ENCODE measurements around the gene TSPAN18.

The TSPAN18 gene

DNA sequence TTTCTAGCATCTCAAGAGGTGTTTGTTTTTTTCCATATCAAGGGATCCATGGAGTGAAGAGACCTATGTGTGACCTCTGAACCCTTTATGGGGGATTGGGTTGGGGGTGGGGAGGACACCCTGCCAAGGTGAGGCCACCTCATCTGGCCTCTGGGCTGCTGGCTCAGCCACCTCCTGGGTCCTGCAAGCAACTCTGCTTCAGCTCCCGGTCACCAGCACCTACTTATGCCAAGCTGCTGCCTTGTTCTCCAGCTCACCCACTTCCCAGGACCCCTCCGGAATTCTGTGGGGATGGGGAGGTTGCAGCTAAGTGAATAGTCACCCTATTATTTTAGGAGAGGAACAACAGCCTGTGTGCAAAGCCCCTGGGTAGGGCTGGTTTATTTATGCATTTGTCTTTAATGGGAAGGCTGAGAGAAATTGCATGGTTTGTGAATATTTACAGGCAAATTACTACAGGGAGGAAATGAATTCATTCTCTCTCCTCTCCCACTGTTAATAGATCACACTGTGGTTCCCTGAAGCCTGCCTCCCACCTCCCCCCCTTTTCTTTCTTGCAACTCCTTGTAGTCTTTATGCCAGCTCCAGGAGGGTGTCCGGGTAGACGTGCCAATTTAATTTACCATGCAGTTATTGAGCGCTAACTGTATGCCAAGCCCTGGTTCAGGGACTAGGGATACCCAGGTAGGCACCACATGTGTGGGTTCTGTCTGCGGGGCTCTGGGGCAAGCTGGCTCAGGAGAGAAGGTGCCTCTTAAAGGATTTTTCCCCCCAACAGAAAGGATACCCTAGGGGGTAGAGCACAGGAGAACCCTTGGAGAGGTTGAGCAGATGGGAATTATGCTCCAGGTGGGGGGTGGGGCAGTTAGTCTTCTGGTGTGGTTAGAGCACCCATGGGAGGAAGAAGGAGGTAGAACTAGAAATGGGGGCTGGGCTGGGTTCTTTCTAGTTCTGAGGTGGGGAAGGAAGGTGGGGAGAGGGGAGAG is 50.7 kb downstream of the TSPAN18 start:
- DNase-seq (ENCODE audit: low spot score), result no peak

DNA sequence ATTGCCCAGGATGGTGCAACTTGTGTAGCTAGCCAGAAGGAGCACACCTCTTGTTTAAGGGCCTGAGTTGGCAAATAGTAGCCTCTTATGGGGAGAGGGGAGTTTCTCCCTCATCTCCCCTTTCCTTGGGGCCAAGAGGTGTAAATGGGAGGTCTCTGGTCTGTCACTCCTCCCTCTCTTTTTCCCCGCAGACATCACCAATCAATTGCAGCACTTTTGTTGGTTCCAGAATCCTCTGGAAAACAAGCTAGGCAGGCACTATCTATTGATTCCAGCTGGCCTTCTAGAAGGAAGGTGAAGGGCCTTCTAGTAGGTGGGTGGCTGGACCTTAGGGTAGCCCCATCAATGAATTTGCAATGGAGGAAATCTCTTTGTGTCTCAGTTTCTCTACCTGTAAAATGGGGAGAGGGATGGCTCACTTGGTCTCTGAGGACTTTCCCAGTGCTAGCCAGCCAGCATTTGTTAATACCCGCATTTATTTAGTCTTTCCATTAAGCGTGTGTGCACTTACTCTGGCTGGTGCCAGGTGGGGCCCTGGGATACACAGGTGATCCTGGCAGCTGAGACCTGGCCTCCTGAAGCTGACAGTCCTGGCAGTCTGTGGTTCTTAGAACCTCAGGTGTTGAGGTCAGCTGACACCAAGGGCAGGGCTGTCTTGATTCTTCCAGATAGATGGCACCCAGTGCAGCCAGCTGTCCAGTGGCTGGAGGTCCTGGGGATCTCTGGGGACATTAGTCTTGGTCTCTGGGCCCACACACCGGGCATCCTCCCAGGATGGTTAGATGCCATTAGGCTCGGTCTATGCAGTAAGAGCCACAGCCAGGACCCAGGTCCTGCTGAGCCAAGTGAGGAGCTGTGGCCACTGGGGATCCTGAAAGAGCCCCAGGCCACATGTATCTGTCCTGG is 51.7 kb downstream of the TSPAN18 start:
- no peak for DNase-seq (ENCODE audit: low spot score)

DNA sequence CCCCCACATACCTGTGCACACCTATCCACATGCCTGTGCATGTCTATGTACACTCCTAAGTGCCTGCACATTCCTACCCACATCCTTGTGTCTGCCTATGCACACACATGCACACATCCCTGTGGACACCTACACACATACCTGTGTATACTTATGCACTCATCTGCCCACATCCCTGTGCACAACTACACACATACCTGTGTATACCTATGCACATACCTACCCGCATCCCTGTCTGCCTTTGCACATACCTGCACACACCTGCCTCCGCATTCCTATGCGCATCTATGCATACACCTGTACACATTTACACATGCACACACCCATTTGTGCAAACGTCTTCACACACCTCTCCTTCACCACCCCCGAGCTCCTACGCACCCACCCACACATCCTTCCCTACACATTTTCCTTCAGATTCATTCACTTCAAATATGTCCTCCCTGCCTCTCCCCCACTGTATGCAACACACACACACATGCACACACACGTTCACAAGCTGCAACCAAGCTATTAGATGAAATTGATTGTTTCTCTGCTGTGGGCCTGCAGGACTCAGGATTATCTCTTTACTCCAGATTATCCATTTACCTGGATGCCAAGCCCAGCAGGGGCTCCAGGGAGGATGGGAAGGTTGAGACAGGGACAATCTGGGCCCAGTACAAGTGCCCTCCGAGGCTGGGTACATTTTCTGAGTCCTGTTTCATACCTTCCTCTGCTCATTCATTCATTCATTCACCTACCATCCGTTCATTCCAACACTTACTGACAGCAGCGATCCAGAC is 53.2 kb downstream of the TSPAN18 start:
- DNase-seq (ENCODE audit: low spot score), result no peak

DNA sequence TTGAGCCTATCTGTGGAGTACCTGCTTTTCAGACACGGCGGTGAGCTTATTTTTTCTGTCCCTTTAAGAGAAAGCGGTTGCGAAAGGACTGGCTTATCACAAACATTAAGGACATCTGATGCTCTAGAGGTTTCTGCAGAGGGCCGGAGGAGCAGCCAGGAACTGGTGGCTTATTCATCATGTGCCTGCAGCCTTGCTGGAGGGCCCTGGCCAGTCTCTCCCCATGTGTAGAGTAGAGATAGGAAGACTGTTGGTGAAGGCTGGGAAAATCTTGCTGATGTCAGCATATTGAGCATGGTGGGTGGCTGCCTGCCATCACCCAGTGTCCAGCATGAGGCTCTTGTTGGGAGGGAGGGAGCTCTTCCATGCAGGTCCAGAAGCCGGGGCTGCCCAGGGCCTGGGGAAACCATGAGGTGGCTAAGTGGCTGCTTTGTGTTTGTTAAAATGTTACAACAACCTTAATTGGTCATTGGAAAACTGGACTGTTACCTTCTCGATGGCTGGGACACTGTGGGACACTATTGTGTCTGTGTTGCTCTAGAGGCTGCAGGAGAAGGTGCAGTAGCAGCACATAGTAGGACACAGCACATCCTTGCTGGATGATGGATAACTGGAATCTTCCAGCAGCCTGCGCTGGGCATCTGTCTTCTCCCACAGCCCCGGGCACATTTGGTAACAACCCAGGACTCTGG is 54.3 kb downstream of the TSPAN18 start:
- no peak for DNase-seq (ENCODE audit: low spot score)

DNA sequence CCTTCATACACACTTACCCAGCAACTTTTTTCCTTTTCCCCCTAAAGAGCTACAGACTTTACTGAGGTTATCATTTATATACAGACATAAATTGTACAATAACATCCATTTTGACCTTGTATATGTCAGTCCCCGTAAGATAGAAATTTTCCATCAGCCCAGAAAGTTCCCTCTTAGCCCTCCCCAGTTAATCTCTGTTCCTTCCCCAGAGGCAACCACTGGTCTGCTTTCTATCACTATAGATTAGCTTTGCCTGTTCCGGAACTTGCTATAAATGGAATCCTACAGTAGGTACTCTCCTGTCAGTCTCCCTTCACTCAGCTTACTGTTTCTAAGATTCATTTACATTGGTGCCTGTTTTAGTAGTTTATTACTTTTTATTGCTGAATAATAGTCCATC is 54.9 kb downstream of the TSPAN18 start:
- DNase-seq (ENCODE audit: low spot score), result no peak

DNA sequence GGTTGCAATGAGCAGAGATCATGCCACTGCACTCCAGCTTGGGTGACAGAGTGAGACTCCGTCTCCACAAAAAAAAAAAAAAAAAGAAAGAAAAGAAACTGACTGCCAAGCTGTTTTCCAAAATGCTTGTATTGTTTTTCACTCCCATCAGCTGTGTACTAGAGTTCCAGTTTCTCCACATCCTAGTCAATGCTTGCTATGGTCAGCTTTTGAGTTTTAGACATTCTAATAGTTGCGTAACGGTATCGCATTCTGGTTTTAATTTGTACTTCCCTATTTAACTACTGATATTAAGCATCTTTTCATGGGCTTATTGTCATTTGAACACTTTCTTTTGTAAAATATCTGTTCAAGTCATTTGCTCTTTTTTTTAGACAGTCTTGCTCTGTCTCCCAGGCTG is 55.7 kb downstream of the TSPAN18 start:
- no peak for DNase-seq (ENCODE audit: low spot score)

DNA sequence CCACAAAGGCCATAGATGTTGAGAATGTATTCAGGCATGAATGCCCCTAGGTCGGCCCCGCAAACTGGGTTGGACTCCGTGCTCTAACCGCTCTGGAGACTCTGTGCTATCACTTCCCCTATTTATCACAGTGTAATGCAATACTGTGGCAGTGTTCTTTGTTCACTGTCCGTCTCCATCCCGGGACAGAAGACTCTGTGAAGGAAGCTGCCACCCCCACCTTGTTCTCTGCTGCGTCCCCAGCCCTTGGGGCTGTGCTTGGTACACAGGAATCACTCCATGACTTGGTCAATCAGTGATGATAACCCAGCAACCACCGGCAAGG is 57.6 kb downstream of the TSPAN18 start:
- DNase-seq (ENCODE audit: low spot score), result no peak

DNA sequence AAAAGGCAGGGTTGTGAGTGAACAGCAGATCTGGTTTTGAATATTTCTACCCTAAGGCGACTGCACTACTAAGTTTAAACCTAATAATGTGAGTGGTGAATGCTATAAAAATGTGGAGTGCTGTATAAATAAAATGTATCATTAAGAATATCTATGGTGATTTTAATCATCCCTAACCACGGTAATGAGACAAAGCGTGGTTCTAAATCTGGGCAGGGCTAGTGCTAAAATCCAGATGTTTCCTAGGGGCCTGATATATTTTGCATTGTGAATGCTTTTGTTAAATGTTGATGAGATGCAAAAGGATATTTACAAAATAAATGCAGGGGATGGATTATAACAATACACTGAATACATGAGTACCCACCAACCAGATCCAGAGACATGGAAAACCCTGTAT is 58.1 kb downstream of the TSPAN18 start:
- no peak for DNase-seq (ENCODE audit: low spot score)

DNA sequence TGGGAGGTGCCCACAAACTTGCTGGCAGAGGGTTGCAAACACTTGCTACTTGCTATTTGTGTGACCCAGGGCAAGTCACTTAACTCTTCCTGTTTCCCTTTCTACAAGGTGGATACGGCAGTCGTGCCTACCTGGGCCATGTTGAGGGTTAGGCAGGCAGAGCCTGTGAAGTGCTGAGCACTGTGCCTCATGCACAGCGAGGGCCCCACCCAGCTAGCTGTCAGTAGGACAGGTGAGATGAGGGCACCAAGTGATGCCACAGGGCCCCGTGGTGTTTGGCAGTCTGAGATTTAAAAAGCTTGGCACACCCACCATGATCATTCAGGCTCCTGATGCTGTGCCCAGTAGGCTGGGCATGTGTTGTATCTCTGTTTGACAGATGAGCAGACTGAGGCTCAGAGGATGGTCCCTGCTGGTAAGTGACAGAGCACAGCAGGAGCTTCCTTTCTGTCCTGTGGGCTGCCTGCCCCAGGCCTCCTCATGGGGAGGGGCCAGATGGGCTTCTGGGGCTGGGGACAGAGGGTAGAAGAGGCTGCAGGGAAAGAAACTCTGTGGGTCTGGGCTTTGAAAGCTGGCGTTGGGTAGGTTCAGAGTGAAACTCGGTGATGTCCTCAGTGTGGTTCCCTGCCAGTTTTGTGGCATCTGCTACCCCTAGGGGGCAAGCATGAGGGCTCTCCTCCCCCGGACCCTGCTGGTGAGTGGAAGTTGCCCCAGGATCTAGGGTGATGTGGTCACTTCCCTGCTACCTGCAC is 59.3 kb downstream of the TSPAN18 start:
- no peak for DNase-seq (ENCODE audit: low spot score)

DNA sequence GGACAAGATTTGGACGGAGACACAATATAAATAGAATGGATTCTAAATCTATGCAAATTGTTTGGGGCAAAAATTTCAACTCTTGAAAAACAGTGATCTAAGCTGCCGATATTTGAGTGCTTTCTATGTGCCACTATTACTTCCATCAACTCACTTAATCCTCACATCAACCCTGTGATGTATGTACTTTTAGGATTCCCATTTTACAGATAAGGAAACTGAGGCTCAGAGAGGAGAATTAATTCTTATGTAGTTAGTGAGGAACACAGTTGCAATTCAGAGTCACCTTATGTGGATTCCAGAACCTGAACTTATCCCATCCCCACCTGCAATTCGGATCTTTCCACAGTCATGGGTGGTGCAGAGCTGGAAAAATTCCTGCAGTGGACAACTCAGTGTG is 60.3 kb downstream of the TSPAN18 start:
- no peak for DNase-seq (ENCODE audit: low spot score)

DNA sequence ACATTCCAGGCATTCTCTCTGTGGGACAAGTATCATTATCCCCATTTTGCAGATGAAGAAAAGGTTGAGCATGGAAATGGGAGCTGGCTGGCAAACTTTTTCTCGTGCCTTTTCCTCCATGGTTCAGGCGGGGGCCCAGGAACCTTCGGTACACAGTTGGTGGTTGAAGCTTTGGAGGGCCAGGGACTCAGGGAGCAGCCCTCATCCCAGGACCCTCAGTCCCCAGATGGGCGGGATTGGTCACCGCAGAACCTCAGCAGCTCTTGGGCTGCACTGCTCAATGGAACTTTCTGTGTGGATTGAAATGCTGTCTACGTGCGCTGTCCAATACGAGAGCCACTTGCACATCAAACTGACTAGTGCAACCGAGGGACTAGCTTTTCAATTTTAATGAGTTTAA is 61.2 kb downstream of the TSPAN18 start:
- no peak for DNase-seq (ENCODE audit: low spot score)

DNA sequence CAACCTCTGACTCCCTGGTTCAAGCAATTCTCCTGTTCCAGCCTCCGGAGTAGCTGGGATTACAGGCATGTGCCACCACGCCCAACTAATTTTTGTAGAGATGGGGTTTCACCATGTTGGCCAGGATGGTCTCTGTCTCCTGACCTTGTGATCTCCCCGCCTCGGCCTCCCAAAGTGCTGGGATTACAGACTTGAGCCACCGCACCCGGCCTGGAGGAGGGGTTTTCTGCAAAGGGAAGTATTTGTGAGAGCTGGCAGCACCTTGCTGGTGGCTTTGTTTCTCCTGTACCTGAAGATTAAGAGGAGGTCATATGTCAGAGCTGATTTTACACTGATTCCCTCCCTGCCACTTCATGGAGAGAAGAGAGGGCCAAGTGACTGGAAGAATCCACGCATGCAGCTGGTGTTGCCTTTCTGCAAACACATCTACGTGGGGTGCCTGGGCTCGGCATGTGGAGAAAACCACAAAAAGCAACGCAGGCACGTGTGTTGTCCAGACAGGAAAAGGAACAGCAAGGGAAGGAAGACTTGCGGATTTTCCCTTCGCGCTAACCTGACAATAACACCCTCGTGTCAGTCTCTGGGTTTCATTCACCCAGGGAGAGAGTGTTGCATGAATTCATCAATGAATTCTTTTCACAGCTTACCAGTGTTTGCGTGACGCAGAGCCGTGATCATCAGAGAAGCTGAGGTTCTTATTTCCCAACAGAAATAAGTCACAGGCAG is 61.9 kb downstream of the TSPAN18 start:
- DNase-seq (ENCODE audit: low spot score), result no peak

DNA sequence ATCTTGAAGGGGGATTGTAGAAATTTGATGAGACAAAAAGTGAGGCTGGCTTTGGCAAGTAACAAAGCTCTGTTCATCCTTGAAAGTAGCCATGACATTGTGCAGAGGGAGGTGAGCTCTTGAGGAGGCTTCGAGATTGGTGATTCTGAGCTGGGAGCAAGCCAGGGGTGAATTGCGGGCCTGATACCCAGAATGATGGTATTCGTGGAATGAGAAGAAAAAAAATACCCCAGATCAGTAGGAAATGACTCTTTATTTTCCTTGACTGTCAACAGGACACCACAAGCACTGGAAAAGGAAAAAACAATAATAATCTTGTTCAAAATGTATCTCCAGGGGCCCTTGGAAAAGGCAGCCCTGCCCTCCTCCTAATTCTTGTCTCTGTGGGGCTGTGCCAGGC is 62.7 kb downstream of the TSPAN18 start:
- DNase-seq (ENCODE audit: low spot score), result no peak

DNA sequence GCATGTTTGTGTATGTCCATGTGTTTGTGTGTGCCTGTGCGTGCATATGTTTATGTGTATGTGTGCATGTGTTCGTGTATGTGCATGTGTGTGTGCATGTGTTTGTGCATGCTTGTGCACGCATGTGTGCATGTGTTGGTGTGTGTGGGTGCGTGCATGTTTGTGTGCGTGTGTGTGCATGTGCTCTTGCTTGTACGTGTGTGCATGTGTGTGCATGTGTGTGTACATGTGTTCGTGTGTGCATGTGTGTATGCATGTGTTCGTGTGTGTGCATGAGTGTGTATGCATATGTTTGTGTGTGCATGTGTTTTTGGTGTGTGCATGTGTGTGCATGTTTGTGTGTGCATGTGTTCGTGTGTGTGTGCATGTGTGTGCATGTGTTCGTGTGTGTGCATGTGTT is 63.4 kb downstream of the TSPAN18 start:
- no peak for DNase-seq (ENCODE audit: low spot score)

DNA sequence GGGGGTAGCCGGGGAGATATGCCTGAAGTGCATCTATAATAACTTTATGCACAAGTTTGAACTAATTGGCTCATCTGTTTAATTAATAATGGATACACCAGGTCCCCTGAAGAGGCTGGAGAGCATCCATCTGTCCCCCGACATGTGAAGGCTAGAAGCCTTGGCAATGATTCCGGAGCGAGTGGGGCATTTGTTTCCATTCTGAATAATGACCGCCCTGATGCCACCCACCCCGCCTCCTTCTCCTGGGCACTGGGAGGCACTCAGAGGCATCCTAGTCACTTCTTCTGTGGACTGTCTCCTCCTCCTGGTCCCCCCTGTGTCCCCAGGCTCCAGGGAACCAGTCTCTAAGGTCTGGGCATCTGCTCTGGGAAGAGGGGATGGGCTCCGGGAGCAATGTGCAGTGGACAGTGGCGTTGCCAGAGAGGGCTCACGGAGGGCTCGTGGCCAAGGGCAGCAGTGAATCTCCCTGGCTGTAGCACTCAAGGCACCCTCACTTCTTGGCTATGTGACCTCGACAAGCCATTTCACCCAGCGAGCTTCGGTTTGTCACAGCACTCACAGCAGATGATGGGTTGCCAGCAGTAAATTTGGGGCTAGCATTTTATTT is 64.7 kb downstream of the TSPAN18 start:
- DNase-seq (ENCODE audit: low spot score), result no peak

DNA sequence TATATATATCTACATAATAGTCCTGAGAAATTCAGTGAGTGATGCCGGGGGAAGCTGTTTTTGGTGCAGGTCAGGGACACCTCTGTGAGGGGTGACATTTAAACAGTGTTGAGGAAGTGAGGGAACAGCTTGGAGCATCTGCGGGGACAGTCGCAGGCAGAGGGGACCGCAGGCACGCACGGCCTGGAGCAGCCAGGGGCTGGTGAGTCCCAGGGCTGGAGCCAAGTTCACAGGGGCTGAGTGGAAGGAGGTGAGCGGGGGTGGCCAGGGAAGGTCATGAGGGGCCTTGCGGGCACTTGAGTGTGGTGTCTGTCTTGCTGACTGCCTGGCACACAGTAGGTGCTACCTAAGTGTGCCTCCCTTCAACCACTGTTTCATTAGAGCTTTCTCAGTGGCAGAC is 65.4 kb downstream of the TSPAN18 start:
- DNase-seq (ENCODE audit: low spot score), result no peak

DNA sequence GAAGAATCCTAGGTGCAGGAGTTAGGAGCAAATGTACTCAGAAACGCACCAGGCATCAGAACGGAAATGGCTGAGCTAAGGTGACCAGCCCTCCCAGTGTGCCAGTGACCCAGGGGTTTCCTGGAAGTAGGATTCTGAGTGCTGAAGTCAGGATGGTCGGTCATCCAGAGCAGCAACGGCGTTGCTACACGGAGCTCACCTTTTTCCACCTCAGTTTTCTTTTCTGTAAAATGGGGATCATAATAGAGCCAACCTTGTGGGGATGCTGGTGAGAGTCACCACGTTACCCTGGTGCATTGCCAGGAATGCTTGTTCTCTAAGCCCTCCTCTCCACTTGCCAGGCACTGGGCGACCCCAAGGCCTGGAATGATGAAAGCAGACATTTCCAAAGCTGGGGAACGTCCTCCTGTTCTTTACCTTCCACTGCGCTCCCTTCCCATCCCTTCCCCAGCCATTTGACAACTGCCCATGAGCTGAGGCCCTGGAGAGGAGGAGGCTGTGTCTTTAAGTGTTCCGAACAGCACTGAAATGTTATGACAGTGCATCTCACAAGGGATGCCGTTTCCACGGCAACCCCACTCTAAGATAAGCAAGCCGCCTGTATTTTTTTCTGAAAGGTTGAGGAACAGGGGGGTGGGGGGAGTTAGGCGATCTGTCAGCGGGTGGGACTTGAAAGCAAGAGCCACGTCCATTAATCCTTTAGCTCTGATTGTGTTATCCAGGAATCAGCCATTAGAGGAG is 66.8 kb downstream of the TSPAN18 start:
- no peak for DNase-seq (ENCODE audit: low spot score)

DNA sequence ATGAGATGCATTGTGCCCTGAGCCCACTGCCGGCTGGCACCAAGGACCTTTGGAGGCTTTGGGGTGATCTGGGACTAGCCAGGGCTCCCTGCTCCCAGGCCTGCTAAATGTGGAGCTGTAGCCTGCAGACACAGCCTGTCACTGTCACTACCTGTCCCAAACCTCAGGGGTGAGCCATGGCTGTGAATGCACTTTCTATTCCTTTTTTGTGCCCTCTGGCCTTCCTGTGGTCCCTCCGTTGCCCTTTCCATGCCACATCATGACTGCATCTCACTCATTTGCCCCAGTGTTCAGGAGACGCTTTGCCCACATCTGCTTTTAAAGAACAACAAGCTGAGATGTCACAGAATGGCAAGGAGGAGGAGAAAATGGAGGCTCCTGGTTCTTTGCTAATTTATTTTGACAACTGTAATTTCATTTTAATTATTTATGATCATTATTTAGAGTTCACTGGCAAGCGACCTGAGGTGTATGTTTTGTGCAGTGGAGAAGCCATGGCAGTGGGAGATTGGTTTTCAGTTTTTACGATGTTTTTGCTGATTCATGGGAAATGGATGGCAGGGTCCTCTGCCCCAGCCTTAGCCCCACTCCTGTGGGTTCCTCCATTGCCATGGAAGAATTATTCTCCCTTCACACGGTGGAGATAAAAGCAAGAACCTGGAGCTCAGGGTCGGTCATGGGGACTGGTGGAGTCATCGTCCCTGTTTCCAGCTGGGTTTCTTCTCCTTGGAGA is 69.2 kb downstream of the TSPAN18 start:
- DNase-seq (ENCODE audit: low spot score), result no peak
